OCI-LY3 (cell line): Measurements from ENCODE around the gene PTP4A2.

Experiments used
- H2AFZ ChIP-seq: fragments of 200-600, 300-600 bp; shearing (Covaris generic); 2 replicates; pipeline ENCODE4 v1.6.0; 2014; ENCODE audit warnings: antibody characterized with exemption, low read depth, low read length
- H3K27ac ChIP-seq: fragments of 200-600, 300-600 bp; sonication (generic); 2 replicates; pipeline ENCODE4 v1.5.1; 2014; ENCODE audit warnings: mild to moderate bottlenecking, low read length, moderate library complexity, mixed read lengths
- H3K27me3 ChIP-seq: fragments of 200-600, 300-600 bp; sonication (generic); 2 replicates; pipeline ENCODE4 v1.6.1; 2014; ENCODE audit warnings: low read depth, low read length, mixed read lengths
- H3K36me3 ChIP-seq: fragments of 200-600, 300-600 bp; sonication (generic); replicated peaks from 2 replicates; pipeline ENCODE3; 2014; ENCODE audit warnings: low read depth, low read length, mixed read lengths
- H3K4me1 ChIP-seq: fragments of 300-600, 200-600 bp; sonication (generic); 2 replicates; pipeline ENCODE4 v1.6.1; 2014; ENCODE audit warnings: low read length, mixed read lengths
- H3K4me2 ChIP-seq: fragments of 200-600, 300-600 bp; sonication (generic); 2 replicates; pipeline ENCODE4 v1.6.1; 2014; ENCODE audit warnings: low read length, mixed read lengths
- H3K4me3 ChIP-seq: fragments of 300-600, 200-600 bp; sonication (generic); 2 replicates; pipeline ENCODE4 v1.5.1; 2014; ENCODE audit warnings: antibody characterized with exemption, mild to moderate bottlenecking, low read length, moderate library complexity
- H3K79me2 ChIP-seq: fragments of 300-600, 200-600 bp; shearing (Covaris generic); 2 replicates; pipeline ENCODE4 v1.6.1; 2014; ENCODE audit warnings: mild to moderate bottlenecking, low read length, mixed read lengths
- H3K9ac ChIP-seq: fragments of 300-600, 200-600 bp; shearing (Covaris generic); 2 replicates; pipeline ENCODE4 v1.6.0; 2014; ENCODE audit warnings: mild to moderate bottlenecking, low read length, moderate library complexity
- H3K9me3 ChIP-seq: fragments of 200-600, 300-600 bp; shearing (Covaris generic); 2 replicates; pipeline ENCODE4 v1.6.1; 2014; ENCODE audit warnings: low read length, mixed read lengths; ENCODE audit not compliant: insufficient read depth
- H4K20me1 ChIP-seq: fragments of 200-600, 300-600 bp; sonication (generic); 2 replicates; pipeline ENCODE4 v1.6.1; 2016; ENCODE audit warnings: low read length, mixed read lengths; ENCODE audit not compliant: insufficient read depth
- CTCF ChIP-seq: fragments of 200-600, 300-600 bp; sonication (generic); IDR thresholded peaks from 2 replicates; pipeline ENCODE4 v1.5.1; 2014; ENCODE audit warnings: antibody characterized with exemption, low read length, low read depth
- EZH2phosphoT487 ChIP-seq: fragments of 200-600 bp; shearing (Covaris generic); IDR thresholded peaks from 2 replicates; pipeline ENCODE4 v1.6.1; 2018; ENCODE audit warnings: antibody characterized with exemption, mixed run types, low read depth

PTP4A2 gene

GRCh38 chr1:31939484-31940329 is 1.5 kb upstream of the PTP4A2 start:
- peaks cover 64% of the 10 kb centered on the region for H3K4me1 ChIP-seq
- H3K4me2 ChIP-seq = peak overlapping the region; percentile 77
- H3K4me3 ChIP-seq = peak overlapping the region; percentile 39

GRCh38 chr1:31937300-31938183 is 626 bp downstream of the PTP4A2 start:
- Histone ChIP-seq H3K4me1 (peaks cover 68% of the 10 kb centered on the region), H2AFZ (no peak overlapping the region)
- TF ChIP-seq CTCF (no peak), EZH2phosphoT487 (no peak)

More at GRCh38 chr1:31939484-31940329, 1.5 kb upstream of the PTP4A2 start:
- H2AFZ ChIP-seq = peak overlapping the region; percentile 76
- peaks cover 25% of the 10 kb centered on the region for H4K20me1 ChIP-seq
- H3K27me3 ChIP-seq = no peaks in the 10 kb centered on the region
- H3K36me3 ChIP-seq = peaks cover 6% of the 10 kb centered on the region
- H3K27ac ChIP-seq = peak overlapping the region; percentile 74
- H3K9me3 ChIP-seq = no peaks in the 10 kb centered on the region
- H3K79me2 ChIP-seq = peaks cover 39% of the 10 kb centered on the region
- peak overlapping the region; percentile 52 for H3K9ac ChIP-seq
- no peak for TF ChIP-seq EZH2phosphoT487
- peak; percentile 56 for TF ChIP-seq CTCF

GRCh38 chr1:31936981-31937299 is 1.2 kb downstream of the PTP4A2 start:
- Histone ChIP-seq H3K79me2 (peaks cover 67% of the 10 kb centered on the region), H3K36me3 (peaks cover 6% of the 10 kb centered on the region), H4K20me1 (peaks cover 53% of the 10 kb centered on the region), H3K27ac (peak overlapping the region; percentile 79), H3K4me2 (peak overlapping the region; percentile 94), H3K9ac (peak overlapping the region; percentile 97), H3K4me3 (peak overlapping the region; percentile 98), H3K9me3 (no peaks in the 10 kb centered on the region), H3K27me3 (no peaks in the 10 kb centered on the region), H2AFZ (no peak overlapping the region), H3K4me1 (peaks cover 68% of the 10 kb centered on the region)
- TF ChIP-seq EZH2phosphoT487 (no peak), CTCF (no peak)

More at GRCh38 chr1:31937300-31938183, 626 bp downstream of the PTP4A2 start:
- H3K27ac ChIP-seq = peak overlapping the region; percentile 79
- H3K79me2 ChIP-seq = peaks cover 61% of the 10 kb centered on the region
- no peaks in the 10 kb centered on the region for H3K9me3 ChIP-seq
- peak overlapping the region; percentile 98 for H3K4me3 ChIP-seq
- peaks cover 47% of the 10 kb centered on the region for H4K20me1 ChIP-seq
- H3K27me3 ChIP-seq = no peaks in the 10 kb centered on the region
- peaks cover 6% of the 10 kb centered on the region for H3K36me3 ChIP-seq
- peak overlapping the region; percentile 97 for H3K9ac ChIP-seq
- peak overlapping the region; percentile 94 for H3K4me2 ChIP-seq
